Measurements from ENCODE around the gene SELENON. TPM values are rescaled to one million over a fixed set of nuclear protein-coding genes. Genes with fewer than 3 reads are reported as not detected.

Gene SELENON
- total RNA-seq = 8.2 and 10.2 TPM in 2 replicates

GRCh38 chr1:25799935-25800702, at the start of gene SELENON:
Gene SELENON (plus strand): TSS chr1:25800193. CDS start chr1:25800231, 38 bp downstream.
- intact Hi-C loops (cut with micrococcal nuclease) = loop anchor here (5.0 kb wide), 3 partner anchors 98 to 258 kb away; partner anchors contain the start of gene LDLRAP1

- intact Hi-C loops (cut with micrococcal nuclease) = no loop called here
Observed at GRCh38 chr1:25750923-25751605, 48.9 kb upstream of the SELENON start.

- intact Hi-C loops (cut with micrococcal nuclease) = no loop called here
Observed at GRCh38 chr1:25754470-25755181, 45.4 kb upstream of the SELENON start.

- intact Hi-C loops (cut with micrococcal nuclease) = no loop called here
Observed at GRCh38 chr1:25755475-25756125, 44.4 kb upstream of the SELENON start.

- intact Hi-C loops (cut with micrococcal nuclease) = no loop called here
Observed at GRCh38 chr1:25756215-25756614, 43.8 kb upstream of the SELENON start.

- intact Hi-C loops (cut with micrococcal nuclease) = no loop called here
Observed at GRCh38 chr1:25757151-25757845, 42.7 kb upstream of the SELENON start.

GRCh38 chr1:25757846-25758185, 42.2 kb upstream of the SELENON start:
- intact Hi-C loops (cut with micrococcal nuclease) = no loop called here

- intact Hi-C loops (cut with micrococcal nuclease) = no loop called here
Observed at GRCh38 chr1:25758466-25759070, 41.4 kb upstream of the SELENON start.

GRCh38 chr1:25760122-25760719, 39.8 kb upstream of the SELENON start:
- intact Hi-C loops (cut with micrococcal nuclease) = no loop called here

- intact Hi-C loops (cut with micrococcal nuclease) = no loop called here
Observed at GRCh38 chr1:25760871-25761270, 39.1 kb upstream of the SELENON start.

GRCh38 chr1:25763493-25763892, 36.5 kb upstream of the SELENON start:
- intact Hi-C loops (cut with micrococcal nuclease) = no loop called here

GRCh38 chr1:25765136-25765922, 34.7 kb upstream of the SELENON start:
- intact Hi-C loops (cut with micrococcal nuclease) = no loop called here

- intact Hi-C loops (cut with micrococcal nuclease) = no loop called here
Observed at GRCh38 chr1:25765923-25766589, 33.9 kb upstream of the SELENON start.

GRCh38 chr1:25766721-25767436, 33.1 kb upstream of the SELENON start:
- intact Hi-C loops (cut with micrococcal nuclease) = no loop called here

- intact Hi-C loops (cut with micrococcal nuclease) = no loop called here
Observed at GRCh38 chr1:25767437-25767770, 32.6 kb upstream of the SELENON start.

GRCh38 chr1:25768999-25769398, 31.0 kb upstream of the SELENON start:
- intact Hi-C loops (cut with micrococcal nuclease) = no loop called here

- intact Hi-C loops (cut with micrococcal nuclease) = no loop called here
Observed at GRCh38 chr1:25769625-25770383, 30.2 kb upstream of the SELENON start.

Measured in T-helper 1 cell treated with Interleukin-12 subunit alpha and Interleukin-12 subunit beta and Interleukin-4 antibody, amounts not matched to agents 30 ng/mL and 1 ng/mL, for 36 hours (primary cell).